Neutrophil (primary cell): ENCODE data around the gene GPR180.

Experiments
- H3K27ac ChIP-seq: fragments of 200-600 bp; sonication (generic); 2 replicates; pipeline ENCODE4 v1.5.1; 2016; ENCODE audit warnings: mild to moderate bottlenecking, moderate library complexity
- H3K27me3 ChIP-seq: fragments of 200-600 bp; sonication (generic); 2 replicates; pipeline ENCODE4 v1.6.0; 2016; ENCODE audit warnings: mild to moderate bottlenecking
- H3K36me3 ChIP-seq: fragments of 200-600 bp; sonication (generic); 2 replicates; pipeline ENCODE4 v1.5.1; 2017
- H3K4me1 ChIP-seq, 2 experiments: fragments of 200-600 bp in 1 of 2; sonication (generic) in 1 of 2; 1 replicate in 1 of 2; 2 replicates in 1 of 2; pipeline versions ENCODE4 v1.5.1 to v1.6.1; 2013 to 2016; ENCODE audit warnings: low read depth in 1 of 2, low read length in 1 of 2, mild to moderate bottlenecking in 1 of 2, moderate library complexity in 1 of 2; ENCODE audit not compliant: control insufficient read depth in 1 of 2, insufficient read depth in 1 of 2
- H3K4me3 ChIP-seq, 2 experiments: fragments of 200-600 bp in 1 of 2; sonication (generic) in 1 of 2; 1 replicate in 1 of 2; 2 replicates in 1 of 2; pipeline ENCODE4 v1.5.1; 2013 to 2016; ENCODE audit warnings: low read depth in 1 of 2, low read length in 1 of 2, mild to moderate bottlenecking in 1 of 2, moderate library complexity in 1 of 2
- H3K9me3 ChIP-seq: fragments of 200-600 bp; sonication (generic); 2 replicates; pipeline ENCODE4 v1.5.1; 2016
- TF ChIP-seq, protein P1 (sequence below): fragments of 200-600 bp; sonication (generic); IDR thresholded peaks from 2 replicates; pipeline ENCODE4 v1.5.1; 2016; ENCODE audit warnings: antibody characterized with exemption

Gene GPR180

DNA sequence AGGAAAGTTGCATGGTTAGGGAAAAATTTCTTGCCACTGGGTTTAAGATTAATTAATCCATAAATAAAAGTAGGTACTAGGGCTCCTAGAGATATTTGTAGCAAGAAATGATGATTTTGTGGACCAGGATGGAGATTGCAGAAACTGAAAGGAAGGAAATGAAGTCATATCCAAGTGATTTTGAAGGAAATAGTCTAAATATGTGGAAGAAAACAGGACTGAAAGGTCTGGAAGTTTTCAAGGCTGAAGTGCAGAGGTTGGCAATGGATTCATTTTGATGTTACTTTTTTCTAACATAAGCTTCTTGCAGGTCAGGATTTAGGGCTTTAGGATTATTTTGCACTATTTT, 57.9 kb downstream of the GPR180 start:
- TF ChIP-seq, protein P1, sequence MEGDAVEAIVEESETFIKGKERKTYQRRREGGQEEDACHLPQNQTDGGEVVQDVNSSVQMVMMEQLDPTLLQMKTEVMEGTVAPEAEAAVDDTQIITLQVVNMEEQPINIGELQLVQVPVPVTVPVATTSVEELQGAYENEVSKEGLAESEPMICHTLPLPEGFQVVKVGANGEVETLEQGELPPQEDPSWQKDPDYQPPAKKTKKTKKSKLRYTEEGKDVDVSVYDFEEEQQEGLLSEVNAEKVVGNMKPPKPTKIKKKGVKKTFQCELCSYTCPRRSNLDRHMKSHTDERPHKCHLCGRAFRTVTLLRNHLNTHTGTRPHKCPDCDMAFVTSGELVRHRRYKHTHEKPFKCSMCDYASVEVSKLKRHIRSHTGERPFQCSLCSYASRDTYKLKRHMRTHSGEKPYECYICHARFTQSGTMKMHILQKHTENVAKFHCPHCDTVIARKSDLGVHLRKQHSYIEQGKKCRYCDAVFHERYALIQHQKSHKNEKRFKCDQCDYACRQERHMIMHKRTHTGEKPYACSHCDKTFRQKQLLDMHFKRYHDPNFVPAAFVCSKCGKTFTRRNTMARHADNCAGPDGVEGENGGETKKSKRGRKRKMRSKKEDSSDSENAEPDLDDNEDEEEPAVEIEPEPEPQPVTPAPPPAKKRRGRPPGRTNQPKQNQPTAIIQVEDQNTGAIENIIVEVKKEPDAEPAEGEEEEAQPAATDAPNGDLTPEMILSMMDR: no peak
- Histone ChIP-seq H3K27me3 (peaks cover 47% of the 10 kb centered on the region), H3K4me3 (no peak overlapping the region), H3K9me3 (no peaks in the 10 kb centered on the region), H3K36me3 (no peaks in the 10 kb centered on the region), H3K4me1 (no peaks in the 10 kb centered on the region), H3K27ac (no peak overlapping the region)

DNA sequence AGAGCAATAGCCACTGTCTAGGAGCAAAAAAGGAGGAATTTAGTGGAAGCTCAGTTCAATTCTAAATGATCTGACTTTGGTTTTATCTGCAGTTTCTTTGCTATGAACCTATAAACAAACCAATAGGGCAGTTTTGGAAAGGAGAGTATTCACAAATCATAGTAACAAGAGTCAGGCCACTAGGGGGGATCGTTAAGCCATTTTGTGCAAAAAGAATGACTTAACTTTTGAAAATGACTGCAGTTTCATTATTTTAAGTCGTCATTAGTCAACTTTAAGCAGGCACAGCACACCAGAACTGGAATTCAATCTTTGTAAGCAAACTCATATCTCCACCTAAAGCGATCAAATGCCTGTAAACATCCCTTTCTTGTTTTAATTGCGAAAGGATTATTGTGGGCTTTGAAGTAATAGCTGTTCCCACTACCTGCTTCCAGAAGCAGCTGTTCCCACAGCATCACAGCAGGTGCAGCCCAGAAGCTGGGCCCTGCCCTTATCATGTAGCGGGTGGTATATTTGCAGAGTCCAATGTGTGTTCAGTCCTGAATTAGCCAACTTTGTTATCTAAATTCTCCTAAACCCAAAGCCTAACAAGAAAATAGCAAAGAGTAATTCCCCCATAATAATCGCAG, 59.2 kb downstream of the GPR180 start:
- Histone ChIP-seq H3K9me3 (no peaks in the 10 kb centered on the region), H3K27me3 (peaks cover 57% of the 10 kb centered on the region), H3K4me1 (no peaks in the 10 kb centered on the region), H3K27ac (no peak overlapping the region), H3K36me3 (no peaks in the 10 kb centered on the region), H3K4me3 (no peak overlapping the region)
- TF ChIP-seq, protein P1: no peak

DNA sequence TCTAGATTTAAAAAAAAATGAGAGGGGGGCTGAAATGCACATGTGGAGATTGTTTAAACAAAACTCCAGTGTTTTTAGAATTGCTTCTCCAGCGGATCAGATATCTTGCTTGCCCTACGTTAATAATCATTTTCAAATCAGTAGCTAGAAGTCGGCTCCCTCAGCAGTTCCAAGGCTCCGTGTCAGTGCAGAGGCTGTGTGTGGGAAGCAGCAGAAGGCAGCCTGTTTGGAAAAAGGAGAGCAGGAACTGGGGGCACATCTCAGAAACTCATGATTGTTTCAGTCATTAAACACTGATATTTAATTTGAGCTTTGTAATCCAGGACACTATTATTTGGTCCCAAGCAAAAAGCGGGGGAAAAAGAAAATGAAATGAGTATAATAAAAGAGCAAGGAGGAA, 59.7 kb downstream of the GPR180 start:
- Histone ChIP-seq H3K36me3 (no peaks in the 10 kb centered on the region), H3K9me3 (no peaks in the 10 kb centered on the region), H3K4me1 (no peaks in the 10 kb centered on the region)

DNA sequence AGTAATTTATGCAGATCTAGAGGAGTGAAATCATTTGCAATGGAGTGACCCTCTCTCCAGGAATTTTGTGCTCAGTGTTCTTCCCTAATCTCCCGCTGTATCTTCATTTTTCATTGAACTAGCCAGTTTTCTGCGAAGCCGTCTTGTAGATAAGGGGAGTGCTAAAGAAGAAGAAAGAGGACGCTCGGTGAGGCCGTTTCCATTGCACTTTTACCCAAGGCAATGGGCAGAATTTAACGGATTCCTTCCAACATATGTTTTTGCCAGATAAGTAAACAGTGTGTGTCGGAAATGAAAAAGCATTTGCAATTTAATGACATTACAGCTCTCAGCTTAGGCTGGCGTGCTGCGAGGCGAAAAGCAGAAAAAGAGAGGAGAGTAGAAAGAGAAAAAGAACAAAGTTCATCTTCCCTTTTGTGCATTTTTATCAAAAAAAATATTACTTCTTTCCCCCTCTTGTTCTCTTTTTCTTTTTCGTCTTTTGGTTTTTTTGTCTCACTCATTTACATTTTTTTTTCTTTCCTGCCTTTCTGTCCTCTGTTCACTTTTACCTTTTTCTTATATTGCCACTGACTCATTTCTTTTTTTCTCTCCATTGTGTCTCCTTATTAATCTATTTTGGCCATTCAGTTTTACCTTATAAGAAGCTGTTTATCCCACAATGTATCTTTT, 60.8 kb downstream of the GPR180 start:
- H3K4me3 ChIP-seq: no peak overlapping the region
- H3K4me1 ChIP-seq: no peaks in the 10 kb centered on the region
- TF ChIP-seq, protein P1: no peak
- peaks cover 57% of the 10 kb centered on the region for H3K27me3 ChIP-seq
- H3K36me3 ChIP-seq: no peaks in the 10 kb centered on the region
- H3K9me3 ChIP-seq: no peaks in the 10 kb centered on the region
- no peak overlapping the region for H3K27ac ChIP-seq

More for the DNA sequence above, 59.7 kb downstream of the GPR180 start:
- peaks cover 57% of the 10 kb centered on the region for H3K27me3 ChIP-seq
- TF ChIP-seq, protein P1: no peak
- H3K27ac ChIP-seq: no peak overlapping the region
- H3K4me3 ChIP-seq: no peak overlapping the region

DNA sequence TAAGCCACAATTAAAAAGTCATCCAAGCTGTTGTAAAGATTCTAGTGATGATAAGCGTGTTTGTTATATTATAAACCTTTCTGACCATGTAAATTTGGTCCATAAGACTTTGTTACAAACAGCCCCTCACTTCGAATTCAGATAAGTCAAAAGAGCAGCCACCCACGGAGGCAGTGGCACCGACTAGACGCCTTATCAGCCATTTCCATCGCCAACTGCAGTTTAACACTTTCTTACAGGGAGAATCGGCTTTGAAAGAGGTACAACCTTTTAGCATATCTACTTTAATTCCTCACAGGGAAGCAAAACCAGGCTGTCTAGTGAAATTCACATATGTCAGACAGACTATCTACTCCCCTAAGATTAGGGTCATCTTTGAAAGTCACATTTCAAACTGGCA, 63.2 kb downstream of the GPR180 start:
- no peak overlapping the region for H3K27ac ChIP-seq
- H3K36me3 ChIP-seq: no peaks in the 10 kb centered on the region
- H3K4me3 ChIP-seq: no peak overlapping the region
- no peaks in the 10 kb centered on the region for H3K4me1 ChIP-seq
- no peaks in the 10 kb centered on the region for H3K9me3 ChIP-seq
- TF ChIP-seq, protein P1: no peak
- H3K27me3 ChIP-seq: peaks cover 57% of the 10 kb centered on the region
